Umbilical cord (tissue), 2 donors: ENCODE results near the gene HDGF. TPM values are rescaled to one million over a fixed set of nuclear protein-coding genes. Genes with fewer than 3 reads are reported as not detected.

Source experiments
- DNase-seq: peaks from one replicate; pipeline ENCODE4 v3.0.0-alpha.2; 2015; ENCODE audit warnings: low spot score
- total RNA-seq: library from RNA; depleted of rRNA; stranded (reverse); fragments of >200 nt; gene quantifications from one replicate; pipeline ENCODE4 v1.2.3, GENCODE V29; 2014; ENCODE audit warnings: low replicate concordance; ENCODE audit not compliant: insufficient read depth

HDGF gene
- total RNA-seq, 1 donor from 2014 or later = 69.8 TPM

- no peak for DNase-seq
These were observed 52.5 kb downstream of the HDGF start for GRCh38 chr1:156698995-156699394.

- no peak for DNase-seq
These were observed 54.0 kb downstream of the HDGF start for GRCh38 chr1:156697481-156697880.

- DNase-seq = no peak
These were observed 54.7 kb downstream of the HDGF start for GRCh38 chr1:156696755-156697154.

- DNase-seq = no peak
These were observed 56.8 kb downstream of the HDGF start for GRCh38 chr1:156694690-156694962.

- DNase-seq = no peak
These were observed 57.4 kb downstream of the HDGF start for GRCh38 chr1:156693848-156694689.

- DNase-seq = peak; percentile 81
These were observed 58.3 kb downstream of the HDGF start for GRCh38 chr1:156692925-156693847.

GRCh38 chr1:156692441-156692924 lies 59.0 kb downstream of the HDGF start:
- no peak for DNase-seq

Other genes starting within 250 kb of the HDGF start
- 4.6 TPM for gene IQGAP3, start 179.1 kb downstream of the HDGF start, total RNA-seq
- 3.1 TPM for gene TTC24, start 172.0 kb downstream of the HDGF start, total RNA-seq
- gene NAXE, start 159.9 kb downstream of the HDGF start, total RNA-seq = 40.9 TPM
- 21.7 TPM for gene GPATCH4, start 150.2 kb downstream of the HDGF start, total RNA-seq
- gene HAPLN2, start 132.3 kb downstream of the HDGF start, total RNA-seq = not detected
- gene BCAN, start 109.6 kb downstream of the HDGF start, total RNA-seq = 9.1 TPM
- 19.0 TPM for gene NES, start 74.3 kb downstream of the HDGF start, total RNA-seq
- 46.7 TPM for gene CRABP2, start 46.1 kb downstream of the HDGF start, total RNA-seq
- gene METTL25B, start 23.2 kb downstream of the HDGF start, total RNA-seq = 9.6 TPM
- gene ISG20L2, start 22.9 kb downstream of the HDGF start, total RNA-seq = 3.9 TPM
- 36.4 TPM for gene MRPL24, start 10.6 kb downstream of the HDGF start, total RNA-seq
- 21.4 TPM for gene PRCC, start 15.9 kb upstream of the HDGF start, total RNA-seq
- 0.48 TPM for gene SH2D2A, start 65.2 kb upstream of the HDGF start, total RNA-seq
- gene INSRR, start 107.4 kb upstream of the HDGF start, total RNA-seq = not detected
- gene NTRK1, start 109.2 kb upstream of the HDGF start, total RNA-seq = not detected
- gene PEAR1, start 142.0 kb upstream of the HDGF start, total RNA-seq = 1.9 TPM
- not detected for gene LRRC71, start 169.0 kb upstream of the HDGF start, total RNA-seq